NCI-H446 treated with DMSO at 0.1 percent for 48 hours (cell line): ENCODE measurements around the gene P2RY12.

Experiments used
- DNase-seq: peaks from one replicate; lab custom pipeline; 2025; lab: John Stamatoyannopoulos, UW

The P2RY12 gene

DNA sequence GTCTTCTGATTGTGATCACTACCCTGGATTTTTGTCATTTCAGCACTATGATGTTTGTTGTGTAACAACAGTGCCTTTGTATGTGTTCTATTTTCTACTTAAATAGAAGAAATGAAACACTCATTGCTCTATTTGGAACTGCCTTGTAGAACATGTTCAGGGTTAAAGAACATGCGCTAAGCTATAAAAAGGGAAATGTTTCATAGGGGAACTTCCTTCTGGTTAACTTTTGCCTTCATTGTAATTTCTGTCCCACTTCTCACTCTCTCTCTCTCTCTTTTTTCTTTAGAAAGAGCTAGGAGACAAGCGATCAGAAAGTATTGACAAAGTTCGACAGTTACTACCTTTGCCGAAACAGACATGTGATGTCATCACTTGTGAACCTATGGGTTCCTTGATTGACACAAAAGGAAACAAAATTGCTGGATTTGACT is at the start of gene P2RY12:
Gene P2RY12, minus strand, starts transcription at position 13 of the 434 bp plus-strand sequence. CDS start 45,908 bp downstream, outside the sequence.
- no peak for DNase-seq

GRCh38 chr3:151432616-151433372 is 48.2 kb upstream of the P2RY12 start:
- no peak for DNase-seq

DNA sequence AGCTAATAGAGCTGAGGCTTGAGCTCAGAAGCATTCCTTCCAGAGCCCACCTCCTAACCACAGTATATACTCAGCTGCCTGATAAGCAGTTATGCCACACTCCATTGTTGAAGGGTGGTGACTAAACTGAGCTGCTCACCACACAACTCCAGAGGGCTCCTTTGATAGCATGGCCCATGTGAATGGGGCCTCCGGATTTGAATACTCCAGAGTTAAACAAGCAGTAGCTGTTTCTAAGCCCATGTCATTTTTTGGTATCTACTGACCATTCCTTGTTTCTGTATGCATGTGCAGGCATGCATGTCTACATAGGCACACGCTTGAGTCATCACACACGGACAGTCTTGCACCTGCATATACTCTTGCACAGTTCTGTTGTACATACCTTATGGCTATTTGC is 47.4 kb upstream of the P2RY12 start:
- DNase-seq = no peak

- no peak for DNase-seq
These were observed 46.4 kb upstream of the P2RY12 start for GRCh38 chr3:151430821-151431484.

GRCh38 chr3:151428386-151428785 is 43.8 kb upstream of the P2RY12 start:
- DNase-seq = no peak

GRCh38 chr3:151426341-151426657 is 41.7 kb upstream of the P2RY12 start:
- no peak for DNase-seq

- DNase-seq = no peak
These were observed 41.2 kb upstream of the P2RY12 start for GRCh38 chr3:151425627-151426340.

DNA sequence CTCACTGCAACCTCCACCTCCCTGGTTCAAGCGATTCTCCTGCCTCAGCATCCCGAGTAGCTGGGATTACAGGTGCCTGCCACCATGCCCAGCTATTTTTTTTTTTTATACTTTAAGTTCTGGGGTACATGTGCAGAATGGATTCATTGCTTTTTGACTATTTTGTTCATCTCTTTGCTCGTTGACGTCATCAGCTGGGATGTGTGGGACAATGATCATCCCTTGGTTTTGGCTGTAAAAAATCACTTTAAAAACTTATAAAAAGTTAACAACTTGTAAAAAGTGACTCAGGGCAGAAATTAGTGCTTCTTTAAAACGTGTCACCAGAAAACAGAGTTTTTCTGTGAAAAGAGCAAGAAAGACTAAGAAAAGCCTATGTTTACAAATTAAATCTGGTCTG is 38.5 kb upstream of the P2RY12 start:
- DNase-seq = no peak

- no peak for DNase-seq
These were observed 37.4 kb upstream of the P2RY12 start for GRCh38 chr3:151421938-151422337.

GRCh38 chr3:151419806-151420205 is 35.3 kb upstream of the P2RY12 start:
- no peak for DNase-seq

DNA sequence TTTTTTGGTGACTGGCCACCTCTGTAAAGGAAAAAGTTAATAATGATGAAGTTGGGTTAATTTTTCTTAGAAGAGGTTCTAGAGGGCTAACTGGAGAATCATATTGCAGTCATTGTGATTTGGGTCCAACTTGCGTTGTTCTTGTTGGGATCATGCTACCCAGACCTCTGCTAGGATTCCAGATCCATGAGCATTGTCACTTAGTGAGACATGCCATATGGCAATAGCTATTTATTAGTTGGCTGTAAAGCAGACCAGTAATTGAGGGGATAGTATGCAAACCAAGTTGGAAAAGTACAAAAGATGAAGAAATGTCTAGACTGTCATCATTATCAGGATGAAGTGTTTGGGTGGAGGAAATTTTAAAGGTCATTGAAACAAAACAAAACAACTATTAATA is 30.7 kb upstream of the P2RY12 start:
- DNase-seq = no peak

- DNase-seq = no peak
These were observed 28.4 kb upstream of the P2RY12 start for GRCh38 chr3:151412989-151413388.

GRCh38 chr3:151410891-151411559 is 26.5 kb upstream of the P2RY12 start:
- DNase-seq = no peak

DNA sequence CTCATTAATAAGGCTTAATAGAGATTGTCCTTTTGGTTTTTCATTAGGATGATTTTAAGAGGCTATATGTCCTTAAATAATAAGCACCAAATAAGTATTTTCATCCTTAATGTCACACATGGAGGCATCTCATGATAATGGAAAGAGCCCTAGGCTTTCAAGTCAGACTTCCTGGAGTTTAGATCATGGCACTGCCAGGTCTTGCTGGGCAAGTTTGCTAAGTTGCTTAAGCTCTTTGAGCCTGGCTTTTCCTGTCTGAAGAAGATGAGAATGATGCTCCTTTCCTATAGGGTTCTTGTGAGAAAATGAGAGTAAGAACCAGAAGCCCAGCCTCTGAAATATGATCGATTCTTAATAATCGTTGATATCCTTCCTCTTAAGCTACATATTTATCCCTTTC is 23.4 kb upstream of the P2RY12 start:
- no peak for DNase-seq

- DNase-seq = no peak
These were observed 19.8 kb upstream of the P2RY12 start for GRCh38 chr3:151404316-151404715.

- DNase-seq = no peak
These were observed 18.7 kb upstream of the P2RY12 start for GRCh38 chr3:151403246-151403645.

- DNase-seq = no peak
These were observed 17.8 kb upstream of the P2RY12 start for GRCh38 chr3:151402349-151402748.

GRCh38 chr3:151400341-151400740 is 15.8 kb upstream of the P2RY12 start:
- no peak for DNase-seq

GRCh38 chr3:151398895-151399294 is 14.3 kb upstream of the P2RY12 start:
- no peak for DNase-seq

- DNase-seq = no peak
These were observed 11.3 kb upstream of the P2RY12 start for GRCh38 chr3:151395806-151396205.

DNA sequence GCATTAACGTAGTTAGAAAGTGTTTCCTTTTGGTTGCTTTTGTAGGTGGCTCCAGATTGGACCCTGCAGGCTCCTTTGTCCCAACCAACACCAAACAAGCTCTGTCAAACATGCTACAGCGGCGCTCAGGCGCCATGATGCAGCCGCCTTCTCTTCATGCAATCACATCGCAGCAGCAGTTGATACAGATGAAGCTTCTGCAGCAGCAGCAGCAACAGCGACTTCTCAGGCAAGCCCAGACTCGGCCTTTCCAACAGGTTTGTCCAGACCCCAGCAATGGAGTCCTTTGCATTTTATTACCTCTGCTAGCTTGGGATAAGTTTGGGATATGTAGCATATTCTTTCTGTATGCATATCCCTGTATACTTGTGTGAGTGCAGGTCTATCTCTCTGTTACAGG is 10.1 kb upstream of the P2RY12 start:
- no peak for DNase-seq

GRCh38 chr3:151393941-151394340 is 9.4 kb upstream of the P2RY12 start:
- no peak for DNase-seq
